Panc1 (cell line): ENCODE measurements around the gene SYNGR4.

Experiments used
- CTCF ChIP-seq: fragments of 450-650 bp; IDR thresholded peaks from 2 replicates; pipeline ENCODE4 v1.5.1; 2017; ENCODE audit warnings: mild to moderate bottlenecking
- TCF7L2 ChIP-seq: IDR thresholded peaks from 2 replicates; pipeline ENCODE4 v1.6.1; 2011; ENCODE audit warnings: mild to moderate bottlenecking, low read depth, low read length, inconsistent platforms

- TF ChIP-seq TCF7L2 (no peak), CTCF (no peak)
Measured at GRCh38 chr19:48364598-48365348, 606 bp downstream of the SYNGR4 start.
